Upper lobe of left lung (tissue), 4 donors: ENCODE data around the gene PACSIN1.

Source experiments
- EP300 ChIP-seq, 4 donors: sonication (generic); formaldehyde crosslinking; IDR thresholded peaks; one replicate each; pipeline ENCODE4 v1.5.1; 2017; ENCODE audit warnings: antibody characterized with exemption in 4 of 4, control low read depth in 2 of 4
- POLR2A ChIP-seq, 4 donors: fragments of 450-650 bp; IDR thresholded peaks; one replicate each; pipeline ENCODE4 v1.5.1; 2016 to 2017; ENCODE audit warnings: antibody characterized with exemption in 4 of 4, mild to moderate bottlenecking in 2 of 4
- POLR2AphosphoS5 ChIP-seq, 2 donors: sonication (generic); formaldehyde crosslinking; IDR thresholded peaks; one replicate each; pipeline ENCODE4 v1.5.1; 2017; ENCODE audit warnings: antibody characterized with exemption in 2 of 2
- TF ChIP-seq, protein P1 (sequence below), 6 experiments: fragments of 450-650 bp in 4 of 6; fragments of 200-600 bp in 2 of 6; sonication (generic) in 2 of 6; IDR thresholded peaks; one replicate each; pipeline ENCODE4 v1.5.1; 2016 to 2019; ENCODE audit warnings: antibody characterized with exemption in 6 of 6

DNA sequence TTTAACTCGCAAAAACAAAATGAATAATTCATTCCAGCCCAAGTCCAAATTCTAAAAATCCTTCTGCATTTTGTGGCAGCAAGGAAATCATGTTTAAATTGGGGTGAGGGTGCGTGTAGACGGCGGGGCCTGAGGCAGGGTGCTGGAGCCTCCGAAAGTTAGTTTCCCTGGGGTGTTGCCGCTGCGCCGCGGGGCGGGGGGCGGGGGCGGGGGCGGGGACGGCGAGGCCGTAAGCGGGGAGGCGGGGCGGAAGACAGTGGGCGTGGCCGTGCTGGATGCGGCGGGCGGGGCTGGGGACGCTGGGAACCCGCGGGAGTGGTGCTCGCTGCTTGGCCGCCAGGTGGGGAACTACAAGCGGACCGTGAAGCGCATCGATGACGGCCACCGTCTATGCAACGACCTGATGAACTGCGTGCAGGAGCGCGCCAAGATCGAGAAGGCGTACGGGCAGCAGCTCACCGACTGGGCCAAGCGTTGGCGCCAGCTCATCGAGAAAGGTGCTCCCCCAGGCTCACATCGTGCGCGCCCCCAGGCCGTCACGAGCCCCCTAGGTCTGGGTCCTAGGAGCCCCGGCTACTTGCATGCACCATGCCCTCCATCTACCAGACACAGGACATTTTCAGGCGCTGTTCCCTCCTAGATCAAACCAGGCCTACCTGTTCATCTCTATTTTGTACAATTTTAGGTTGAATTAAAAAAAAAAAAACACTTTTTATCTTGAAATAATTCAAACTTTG is 61.3 kb downstream of the PACSIN1 start:
- TF ChIP-seq, protein P1, sequence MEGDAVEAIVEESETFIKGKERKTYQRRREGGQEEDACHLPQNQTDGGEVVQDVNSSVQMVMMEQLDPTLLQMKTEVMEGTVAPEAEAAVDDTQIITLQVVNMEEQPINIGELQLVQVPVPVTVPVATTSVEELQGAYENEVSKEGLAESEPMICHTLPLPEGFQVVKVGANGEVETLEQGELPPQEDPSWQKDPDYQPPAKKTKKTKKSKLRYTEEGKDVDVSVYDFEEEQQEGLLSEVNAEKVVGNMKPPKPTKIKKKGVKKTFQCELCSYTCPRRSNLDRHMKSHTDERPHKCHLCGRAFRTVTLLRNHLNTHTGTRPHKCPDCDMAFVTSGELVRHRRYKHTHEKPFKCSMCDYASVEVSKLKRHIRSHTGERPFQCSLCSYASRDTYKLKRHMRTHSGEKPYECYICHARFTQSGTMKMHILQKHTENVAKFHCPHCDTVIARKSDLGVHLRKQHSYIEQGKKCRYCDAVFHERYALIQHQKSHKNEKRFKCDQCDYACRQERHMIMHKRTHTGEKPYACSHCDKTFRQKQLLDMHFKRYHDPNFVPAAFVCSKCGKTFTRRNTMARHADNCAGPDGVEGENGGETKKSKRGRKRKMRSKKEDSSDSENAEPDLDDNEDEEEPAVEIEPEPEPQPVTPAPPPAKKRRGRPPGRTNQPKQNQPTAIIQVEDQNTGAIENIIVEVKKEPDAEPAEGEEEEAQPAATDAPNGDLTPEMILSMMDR (IDR thresholded peaks at IDR 0.05), result peak; percentile 77 to 94 (median 92)
- TF ChIP-seq POLR2AphosphoS5 (IDR thresholded peaks at IDR 0.05), result no peak
- no peak for TF ChIP-seq POLR2A (IDR thresholded peaks at IDR 0.05)
- TF ChIP-seq EP300 (IDR thresholded peaks at IDR 0.05), result no peak
